PFSK-1 (cell line): ENCODE results near the gene DENND6B.

Source experiments
- FOXP2 ChIP-seq: optimal IDR thresholded peaks from 2 replicates; pipeline ENCODE3; 2011; ENCODE audit warnings: borderline replicate concordance, control low read depth, inconsistent platforms; ENCODE audit not compliant: insufficient read depth; ENCODE audit errors: extremely low read length, extremely low read depth
- POLR2AphosphoS5 ChIP-seq: IDR thresholded peaks from 2 replicates; pipeline ENCODE4 v1.6.1; 2012; ENCODE audit warnings: low read depth, mild to moderate bottlenecking, control low read depth, low read length, moderate library complexity
- REST ChIP-seq, 2 experiments: IDR thresholded peaks; 2 replicates each; pipeline versions ENCODE4 v1.6.1 to v1.8.0; 2011 to 2012; ENCODE audit warnings: low read depth in 2 of 2, low read length in 2 of 2, control low read depth in 1 of 2, inconsistent platforms in 1 of 2, mild to moderate bottlenecking in 1 of 2, moderate library complexity in 1 of 2; ENCODE audit not compliant: insufficient read depth in 1 of 2
- SIN3A ChIP-seq: IDR thresholded peaks from 2 replicates; pipeline ENCODE4 v1.6.1; 2012; ENCODE audit warnings: mild to moderate bottlenecking, low read length, moderate library complexity, borderline replicate concordance; ENCODE audit not compliant: insufficient read depth
- TAF1 ChIP-seq: IDR thresholded peaks from 2 replicates; pipeline ENCODE4 v1.6.1; 2012; ENCODE audit warnings: low read length, control low read depth, borderline replicate concordance; ENCODE audit not compliant: insufficient read depth

DENND6B gene

DNA sequence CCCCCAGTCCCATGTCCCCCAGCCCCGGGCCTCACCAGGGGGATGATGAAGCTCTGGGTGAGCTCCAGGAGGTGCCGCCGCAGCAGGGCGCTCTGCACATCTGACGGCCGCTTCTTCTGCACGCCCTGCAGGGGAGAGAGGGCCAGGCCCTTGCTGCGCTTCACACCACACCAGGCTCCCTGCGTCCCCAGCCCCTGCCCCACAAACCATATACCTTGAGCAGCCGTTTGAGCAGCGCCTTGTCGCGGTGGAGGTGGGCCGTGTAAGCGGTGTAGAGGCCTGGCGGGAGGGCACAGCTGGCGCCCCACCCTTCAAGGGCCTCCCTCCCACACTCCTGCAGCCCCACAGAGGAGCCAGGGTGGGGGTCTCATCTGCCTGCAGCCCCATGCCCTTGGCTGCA is 13.2 kb downstream of the DENND6B start:
- TF ChIP-seq REST (IDR thresholded peaks at IDR 0.05; ENCODE audit: insufficient read depth in 1 of 2, low read depth in 2 of 2, low read length in 2 of 2) (no peak), SIN3A (no peak), TAF1 (no peak), FOXP2 (no peak), POLR2AphosphoS5 (no peak)

DNA sequence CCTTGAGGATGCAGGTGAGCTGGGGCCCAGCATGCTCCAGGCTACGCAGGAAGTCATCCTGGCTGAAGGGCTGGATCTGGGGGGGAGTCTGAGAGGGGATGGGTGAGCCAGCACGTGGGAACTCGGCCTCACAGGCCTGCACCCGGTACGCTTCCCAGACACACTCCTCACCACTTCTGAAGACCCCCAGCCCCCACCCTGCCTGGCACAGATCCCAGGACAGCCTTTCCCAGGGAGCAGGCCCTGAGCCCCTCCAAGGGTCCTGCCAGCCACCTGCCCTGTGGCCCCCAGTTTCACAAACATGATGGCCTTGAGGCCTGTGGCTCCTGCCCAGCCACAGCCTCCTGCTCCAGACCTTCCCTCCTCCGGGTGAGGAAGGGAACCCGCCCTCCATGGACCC is 13.8 kb downstream of the DENND6B start:
- TF ChIP-seq POLR2AphosphoS5, result no peak
- TF ChIP-seq FOXP2, result no peak
- no peak for TF ChIP-seq TAF1
- no peak for TF ChIP-seq SIN3A
- TF ChIP-seq REST (IDR thresholded peaks at IDR 0.05; ENCODE audit: insufficient read depth in 1 of 2, low read depth in 2 of 2, low read length in 2 of 2), result no peak

DNA sequence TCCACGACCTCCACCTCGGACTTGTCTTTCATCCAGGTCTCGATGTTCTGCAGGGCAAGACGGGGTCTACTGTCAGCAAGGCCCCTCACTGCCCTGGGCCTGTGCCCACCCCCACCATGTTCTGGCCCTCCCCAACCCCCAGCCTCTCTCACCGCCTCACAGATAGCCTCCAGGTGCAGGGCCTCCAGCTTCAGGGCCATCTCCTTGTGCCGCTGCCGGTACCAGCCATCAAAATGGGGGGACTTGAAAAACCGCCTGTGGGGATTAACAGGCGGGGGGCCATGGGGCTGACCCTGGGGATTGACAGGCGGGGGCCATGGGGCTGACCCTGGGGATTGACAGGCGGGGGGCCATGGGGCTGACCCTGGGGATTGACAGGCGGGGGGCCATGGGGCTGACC is 14.4 kb downstream of the DENND6B start:
- TF ChIP-seq TAF1, result no peak
- no peak for TF ChIP-seq SIN3A
- TF ChIP-seq REST (IDR thresholded peaks at IDR 0.05; ENCODE audit: insufficient read depth in 1 of 2, low read depth in 2 of 2, low read length in 2 of 2), result no peak
- TF ChIP-seq POLR2AphosphoS5, result no peak
- no peak for TF ChIP-seq FOXP2

- TF ChIP-seq SIN3A (no peak), FOXP2 (no peak), REST (IDR thresholded peaks at IDR 0.05; ENCODE audit: insufficient read depth in 1 of 2, low read depth in 2 of 2, low read length in 2 of 2) (no peak), POLR2AphosphoS5 (no peak), TAF1 (no peak)
Measured at GRCh38 chr22:50311606-50312351, 15.0 kb downstream of the DENND6B start.
